ENCODE measurements around the gene CC2D2B.
"Not testable (repeated sequence)": the region's sequence is repeated elsewhere in the genome, so short reads cannot be mapped to it uniquely, and the experiment has no call there.

Gene CC2D2B

GRCh38 chr10:95906677-95907455 lies 909 bp upstream of the CC2D2B start:
- TF ChIP-seq CTCF (IDR thresholded peaks at IDR 0.05), result no peak
- Mint-ChIP-seq H3K27me3 (ENCODE audit: low read depth, poor library complexity) (peaks cover 6% of the 10 kb centered on the region), H3K9me3 (no peaks in the 10 kb centered on the region), H3K4me3 (peak overlapping the region; percentile 94), H3K4me1 (peaks cover 16% of the 10 kb centered on the region), H3K27ac (no peak overlapping the region), H3K36me3 (ENCODE audit: low read depth) (peaks cover 7% of the 10 kb centered on the region)
- peak; percentile 36 for DNase-seq

GRCh38 chr10:95908450-95908849 lies 675 bp downstream of the CC2D2B start:
- peak overlapping the region; percentile 94 for H3K4me3 Mint-ChIP-seq

GRCh38 chr10:95909561-95909960 lies 1.8 kb downstream of the CC2D2B start:
- TF ChIP-seq CTCF (IDR thresholded peaks at IDR 0.05), result no peak
- Mint-ChIP-seq H3K27ac (no peak overlapping the region), H3K4me1 (peaks cover 16% of the 10 kb centered on the region), H3K27me3 (ENCODE audit: low read depth, poor library complexity) (peaks cover 17% of the 10 kb centered on the region), H3K9me3 (no peaks in the 10 kb centered on the region), H3K36me3 (ENCODE audit: low read depth) (peaks cover 7% of the 10 kb centered on the region), H3K4me3 (no peak overlapping the region)
- DNase-seq, result no peak

More at GRCh38 chr10:95908450-95908849, 675 bp downstream of the CC2D2B start:
- peaks cover 16% of the 10 kb centered on the region for H3K4me1 Mint-ChIP-seq
- H3K36me3 Mint-ChIP-seq (ENCODE audit: low read depth), result peaks cover 7% of the 10 kb centered on the region
- no peak for TF ChIP-seq CTCF (IDR thresholded peaks at IDR 0.05)
- H3K27ac Mint-ChIP-seq, result no peak overlapping the region
- peaks cover 13% of the 10 kb centered on the region for H3K27me3 Mint-ChIP-seq (ENCODE audit: low read depth, poor library complexity)
- no peak for DNase-seq
- no peaks in the 10 kb centered on the region for H3K9me3 Mint-ChIP-seq

GRCh38 chr10:95916039-95916438 lies 8.3 kb downstream of the CC2D2B start:
- peaks cover 14% of the 10 kb centered on the region for H3K27me3 Mint-ChIP-seq (ENCODE audit: low read depth, poor library complexity)
- H3K4me3 Mint-ChIP-seq; DNase-seq; H3K27ac Mint-ChIP-seq; H3K36me3 Mint-ChIP-seq (ENCODE audit: low read depth); H3K4me1 Mint-ChIP-seq; H3K9me3 Mint-ChIP-seq: not testable (repeated sequence)

GRCh38 chr10:95920798-95921426 lies 13.1 kb downstream of the CC2D2B start:
- no peak overlapping the region for H3K4me3 Mint-ChIP-seq
- H3K4me1 Mint-ChIP-seq, result peaks cover 13% of the 10 kb centered on the region
- no peaks in the 10 kb centered on the region for H3K36me3 Mint-ChIP-seq (ENCODE audit: low read depth)
- H3K27ac Mint-ChIP-seq, result no peak overlapping the region
- no peak for DNase-seq
- H3K9me3 Mint-ChIP-seq, result no peaks in the 10 kb centered on the region
- TF ChIP-seq CTCF (IDR thresholded peaks at IDR 0.05), result no peak
- H3K27me3 Mint-ChIP-seq (ENCODE audit: low read depth, poor library complexity), result no peaks in the 10 kb centered on the region

- Mint-ChIP-seq H3K4me1 (peaks cover 13% of the 10 kb centered on the region), H3K9me3 (peaks cover 3% of the 10 kb centered on the region), H3K27ac (no peak overlapping the region), H3K4me3 (no peak overlapping the region), H3K36me3 (ENCODE audit: low read depth) (no peaks in the 10 kb centered on the region), H3K27me3 (ENCODE audit: low read depth, poor library complexity) (peaks cover 4% of the 10 kb centered on the region)
- no peak for DNase-seq
- TF ChIP-seq CTCF (IDR thresholded peaks at IDR 0.05), result no peak
Measured at GRCh38 chr10:95925033-95925432, 17.3 kb downstream of the CC2D2B start.
